Measurements from ENCODE around the gene GLRX. TPM values are rescaled to one million over a fixed set of nuclear protein-coding genes. Genes with fewer than 3 reads are reported as not detected.

GLRX gene
- total RNA-seq, 4 donors from 2014 or later: 14.1 to 56.0 (median 34.0) TPM

DNA sequence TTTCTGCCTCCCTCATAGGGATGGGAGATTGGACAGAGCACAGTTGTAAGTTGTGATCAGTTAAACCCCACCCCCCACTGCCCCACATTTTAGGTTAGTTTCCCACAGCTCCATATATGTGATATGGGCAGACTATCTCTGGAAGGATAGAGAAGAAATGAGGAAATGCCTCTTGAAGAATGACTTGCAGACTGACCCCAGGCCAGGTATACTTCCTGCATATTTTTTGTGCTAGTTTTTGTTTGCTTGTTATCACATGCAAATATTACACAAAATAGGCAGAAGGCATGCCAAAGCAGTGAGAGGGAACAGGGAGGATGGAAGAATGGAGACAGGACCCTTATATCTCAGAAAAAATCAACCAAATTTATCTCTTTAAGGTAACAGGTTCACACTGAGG lies 10.1 kb upstream of the GLRX start:
- no peak for TF ChIP-seq EP300 (IDR thresholded peaks at IDR 0.05)
- no peak for TF ChIP-seq POLR2A (IDR thresholded peaks at IDR 0.05; ENCODE audit: low read depth)
- TF ChIP-seq POLR2AphosphoS5 (IDR thresholded peaks at IDR 0.05): no peak
- TF ChIP-seq, protein P1, sequence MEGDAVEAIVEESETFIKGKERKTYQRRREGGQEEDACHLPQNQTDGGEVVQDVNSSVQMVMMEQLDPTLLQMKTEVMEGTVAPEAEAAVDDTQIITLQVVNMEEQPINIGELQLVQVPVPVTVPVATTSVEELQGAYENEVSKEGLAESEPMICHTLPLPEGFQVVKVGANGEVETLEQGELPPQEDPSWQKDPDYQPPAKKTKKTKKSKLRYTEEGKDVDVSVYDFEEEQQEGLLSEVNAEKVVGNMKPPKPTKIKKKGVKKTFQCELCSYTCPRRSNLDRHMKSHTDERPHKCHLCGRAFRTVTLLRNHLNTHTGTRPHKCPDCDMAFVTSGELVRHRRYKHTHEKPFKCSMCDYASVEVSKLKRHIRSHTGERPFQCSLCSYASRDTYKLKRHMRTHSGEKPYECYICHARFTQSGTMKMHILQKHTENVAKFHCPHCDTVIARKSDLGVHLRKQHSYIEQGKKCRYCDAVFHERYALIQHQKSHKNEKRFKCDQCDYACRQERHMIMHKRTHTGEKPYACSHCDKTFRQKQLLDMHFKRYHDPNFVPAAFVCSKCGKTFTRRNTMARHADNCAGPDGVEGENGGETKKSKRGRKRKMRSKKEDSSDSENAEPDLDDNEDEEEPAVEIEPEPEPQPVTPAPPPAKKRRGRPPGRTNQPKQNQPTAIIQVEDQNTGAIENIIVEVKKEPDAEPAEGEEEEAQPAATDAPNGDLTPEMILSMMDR (IDR thresholded peaks at IDR 0.05): no peak
- peaks cover 23 to 27% (median 25%) of the 10 kb centered on the region in 4 donors for H3K4me1 ChIP-seq
- H3K27me3 ChIP-seq: no peaks in the 10 kb centered on the region
- no peaks in the 10 kb centered on the region for H3K9me3 ChIP-seq
- no peak overlapping the region for H3K4me3 ChIP-seq
- no peak overlapping the region for H3K27ac ChIP-seq (replicated peaks in 1 of 4)
- no peak for DNase-seq (ENCODE audit: extremely low spot score)
- H3K36me3 ChIP-seq: no peaks in the 10 kb centered on the region
- intact Hi-C loops (cut with DNase I): no loop called here

DNA sequence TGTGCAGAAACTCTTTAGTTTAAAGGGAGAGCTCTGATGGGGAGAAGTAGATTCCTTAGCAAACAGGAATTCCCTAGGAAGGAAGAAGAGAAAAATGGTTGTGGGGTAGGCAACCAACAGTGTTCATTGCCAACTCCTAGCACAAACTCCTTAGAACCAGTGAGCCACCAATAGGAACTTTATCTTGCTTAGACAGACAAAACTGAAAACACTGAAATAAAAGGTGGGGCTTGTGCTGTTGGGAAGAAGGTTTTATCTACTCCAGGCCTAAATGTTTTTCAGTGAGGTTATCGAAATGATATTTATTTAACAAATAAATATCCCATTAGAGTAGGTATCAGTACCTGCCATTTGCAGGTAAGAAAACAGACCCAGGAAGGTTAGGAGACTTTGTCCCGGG lies 7.7 kb upstream of the GLRX start:
- Histone ChIP-seq H3K27ac (replicated peaks in 1 of 4) (no peak overlapping the region), H3K27me3 (no peaks in the 10 kb centered on the region), H3K9me3 (no peaks in the 10 kb centered on the region), H3K36me3 (no peaks in the 10 kb centered on the region), H3K4me3 (no peak overlapping the region), H3K4me1 (peaks cover 5 to 13% (median 10%) of the 10 kb centered on the region in 4 donors)
- 100% methylated on average over 2 of the region's 2 CpGs for WGBS
- no peak for DNase-seq (ENCODE audit: extremely low spot score)
- TF ChIP-seq EP300 (IDR thresholded peaks at IDR 0.05): no peak
- TF ChIP-seq, protein P1 (IDR thresholded peaks at IDR 0.05): no peak
- TF ChIP-seq POLR2AphosphoS5 (IDR thresholded peaks at IDR 0.05): no peak
- no peak for TF ChIP-seq POLR2A (IDR thresholded peaks at IDR 0.05; ENCODE audit: low read depth)
- intact Hi-C loops (cut with DNase I): no loop called here

DNA sequence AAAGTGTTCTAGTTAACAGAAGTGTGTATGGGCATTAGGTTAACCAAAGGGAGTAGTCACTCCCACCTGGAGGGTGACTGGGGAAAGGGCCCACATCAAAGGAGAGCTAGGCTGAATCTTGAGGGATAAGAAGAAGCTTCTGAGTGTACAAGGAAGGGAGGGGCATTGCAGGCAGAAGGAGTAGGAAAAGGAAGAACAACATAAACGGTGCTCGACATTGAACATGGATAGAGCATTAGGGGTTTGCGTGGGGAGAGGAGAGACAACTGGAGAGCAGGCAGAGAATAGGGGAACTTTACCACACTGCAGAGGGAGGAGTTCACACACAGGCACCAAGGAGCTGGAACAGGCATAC lies 5.3 kb upstream of the GLRX start:
- Histone ChIP-seq H3K9me3 (no peaks in the 10 kb centered on the region), H3K4me1 (peaks cover 17 to 21% (median 19%) of the 10 kb centered on the region in 4 donors), H3K36me3 (no peaks in the 10 kb centered on the region), H3K4me3 (no peak overlapping the region), H3K27me3 (no peaks in the 10 kb centered on the region), H3K27ac (replicated peaks in 1 of 4) (no peak overlapping the region)
- 73% methylated on average over 3 of the region's 3 CpGs for WGBS
- intact Hi-C loops (cut with DNase I): no loop called here
- no peak for DNase-seq (ENCODE audit: extremely low spot score)
- TF ChIP-seq POLR2A (IDR thresholded peaks at IDR 0.05; ENCODE audit: low read depth) (no peak), POLR2AphosphoS5 (IDR thresholded peaks at IDR 0.05) (no peak), EP300 (IDR thresholded peaks at IDR 0.05) (no peak)
- TF ChIP-seq, protein P1 (IDR thresholded peaks at IDR 0.05): no peak

DNA sequence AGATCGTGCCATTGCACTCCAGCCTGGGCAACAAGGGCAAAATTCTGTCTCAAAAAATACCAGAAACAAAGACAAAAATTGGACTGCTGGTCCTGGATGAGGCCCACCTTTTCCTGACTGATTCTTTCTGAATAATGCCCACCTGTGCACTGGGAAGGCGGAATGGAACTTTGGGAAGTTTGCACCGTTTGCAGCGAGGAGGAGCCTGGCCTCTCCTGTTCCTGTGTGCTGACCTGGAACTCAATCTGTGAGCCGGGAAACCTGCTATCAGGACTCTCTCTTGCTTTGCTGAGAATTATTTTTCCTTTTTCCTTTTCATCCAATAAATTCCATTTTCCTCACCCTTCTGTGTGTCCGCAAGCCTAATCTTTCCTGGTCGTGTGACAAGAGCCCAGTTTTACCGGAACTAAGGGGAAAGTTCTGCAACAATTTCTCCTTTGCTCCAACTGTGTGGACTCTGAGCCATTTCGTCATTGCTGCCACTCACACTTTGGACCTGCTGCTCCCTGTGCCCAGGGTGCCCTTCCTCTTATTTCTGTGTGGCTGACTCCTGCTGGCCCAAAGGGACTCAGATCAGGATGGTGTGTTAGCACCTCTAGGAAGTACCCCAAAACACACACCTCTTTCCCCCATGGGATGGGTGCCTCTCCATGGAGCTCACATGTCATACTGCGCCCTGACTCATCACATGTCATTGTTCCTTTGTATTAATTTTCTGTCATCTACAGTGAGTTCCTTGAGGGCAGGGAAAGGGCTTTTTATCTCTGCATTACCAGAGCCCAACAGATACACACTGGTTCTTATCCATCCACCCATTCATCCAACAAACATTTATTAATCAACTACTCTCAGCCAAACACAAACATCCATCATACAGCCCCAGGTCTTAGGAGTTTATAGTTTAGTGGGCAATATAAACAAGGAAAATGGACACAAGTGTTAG lies 4.7 kb upstream of the GLRX start:
- DNase-seq (ENCODE audit: extremely low spot score): no peak
- TF ChIP-seq, protein P1 (IDR thresholded peaks at IDR 0.05): no peak
- TF ChIP-seq POLR2A (IDR thresholded peaks at IDR 0.05; ENCODE audit: low read depth) (no peak), POLR2AphosphoS5 (IDR thresholded peaks at IDR 0.05) (no peak), EP300 (IDR thresholded peaks at IDR 0.05) (no peak)
- Histone ChIP-seq H3K27ac (replicated peaks in 1 of 4) (no peak overlapping the region), H3K9me3 (no peaks in the 10 kb centered on the region), H3K27me3 (no peaks in the 10 kb centered on the region), H3K4me1 (peaks cover 20 to 22% (median 20%) of the 10 kb centered on the region in 4 donors), H3K4me3 (no peak overlapping the region), H3K36me3 (no peaks in the 10 kb centered on the region)
- WGBS: 91% methylated on average over 10 of the region's 10 CpGs
- intact Hi-C loops (cut with DNase I): no loop called here

Data from esophagus muscularis mucosa (tissue), 4 donors.